ENCODE results near the gene EPS15. TPM values are rescaled to one million over a fixed set of nuclear protein-coding genes. Genes with fewer than 3 reads are reported as not detected.
A peak's percentile ranks its signal among the peaks of the same experiment; 100 is the strongest.

The EPS15 gene
- total RNA-seq, 2 donors from 2014 or later: 82.3 to 97.3 TPM

DNA sequence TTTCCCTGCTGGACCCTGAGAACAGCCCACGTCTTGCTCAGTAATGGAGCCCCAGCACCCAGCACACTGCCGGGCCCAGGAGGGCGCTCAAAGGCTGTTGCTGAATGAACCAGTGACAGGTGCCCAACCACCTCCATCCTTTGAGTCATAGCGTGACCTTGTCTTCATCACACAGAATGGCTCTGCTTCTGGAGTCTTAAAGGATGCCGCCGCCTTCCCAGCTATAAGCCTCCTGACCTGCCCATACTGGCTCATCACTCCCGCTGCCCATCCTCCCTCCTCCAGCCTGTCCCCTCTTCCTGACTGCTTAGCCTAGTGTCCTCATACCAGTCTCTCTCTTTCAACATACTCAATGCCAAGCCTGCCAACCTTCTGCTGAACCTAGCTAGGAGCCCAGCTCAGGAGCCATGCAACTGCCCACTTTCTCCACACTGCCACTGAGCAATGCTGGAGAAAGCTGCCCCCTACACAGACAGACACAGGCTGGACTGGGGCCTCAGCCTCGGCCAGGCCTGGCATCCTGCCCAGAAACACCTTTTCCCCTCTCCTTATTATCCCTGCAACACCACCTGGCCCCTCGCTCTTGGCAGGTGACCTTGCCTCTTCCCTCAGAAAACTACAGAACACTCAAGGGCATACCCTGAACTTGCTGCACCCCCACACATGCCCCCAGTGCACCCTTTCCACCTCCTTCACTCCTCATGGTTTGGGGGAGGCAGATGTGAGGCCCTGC, 202.8 kb downstream of the EPS15 start:
- Mint-ChIP-seq H3K36me3 (no peaks in the 10 kb centered on the region), H3K9me3 (no peaks in the 10 kb centered on the region), H3K27ac (no peak overlapping the region), H3K4me1 (ENCODE audit: low read depth in 2 of 2) (peaks cover 0 to 8% of the 10 kb centered on the region in 2 donors), H3K27me3 (no peaks in the 10 kb centered on the region), H3K4me3 (no peak overlapping the region)
- peak in 1 of 2 donors; percentile 21 for ATAC-seq
- no peak for DNase-seq (ENCODE audit: low spot score)

DNA sequence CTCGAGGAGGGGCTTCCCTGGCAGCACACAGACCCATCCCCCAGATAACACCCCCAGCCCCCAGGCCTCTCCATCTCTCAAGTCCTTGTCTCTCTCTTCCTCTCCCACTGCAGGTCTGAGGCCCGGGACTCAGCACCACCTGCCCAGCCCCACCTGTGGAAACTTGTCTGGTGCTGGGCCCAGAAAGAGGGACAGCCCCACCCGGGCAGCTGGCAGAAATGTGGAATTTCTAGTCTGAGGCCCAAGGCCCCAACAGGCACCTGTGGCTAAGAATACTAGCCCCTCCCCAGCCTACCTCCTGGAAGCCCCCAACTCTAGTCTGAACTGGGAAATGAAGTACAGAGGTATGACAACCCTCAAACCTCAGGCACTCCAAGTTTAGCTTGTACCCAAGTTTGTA, 204.1 kb downstream of the EPS15 start:
- Mint-ChIP-seq H3K27ac (peak overlapping the region in 1 of 2 donors; percentile 73), H3K4me3 (no peak overlapping the region), H3K4me1 (ENCODE audit: low read depth in 2 of 2) (peaks cover 0 to 8% of the 10 kb centered on the region in 2 donors), H3K36me3 (no peaks in the 10 kb centered on the region), H3K27me3 (no peaks in the 10 kb centered on the region), H3K9me3 (no peaks in the 10 kb centered on the region)
- ATAC-seq (no peak), DNase-seq (ENCODE audit: low spot score) (no peak)

DNA sequence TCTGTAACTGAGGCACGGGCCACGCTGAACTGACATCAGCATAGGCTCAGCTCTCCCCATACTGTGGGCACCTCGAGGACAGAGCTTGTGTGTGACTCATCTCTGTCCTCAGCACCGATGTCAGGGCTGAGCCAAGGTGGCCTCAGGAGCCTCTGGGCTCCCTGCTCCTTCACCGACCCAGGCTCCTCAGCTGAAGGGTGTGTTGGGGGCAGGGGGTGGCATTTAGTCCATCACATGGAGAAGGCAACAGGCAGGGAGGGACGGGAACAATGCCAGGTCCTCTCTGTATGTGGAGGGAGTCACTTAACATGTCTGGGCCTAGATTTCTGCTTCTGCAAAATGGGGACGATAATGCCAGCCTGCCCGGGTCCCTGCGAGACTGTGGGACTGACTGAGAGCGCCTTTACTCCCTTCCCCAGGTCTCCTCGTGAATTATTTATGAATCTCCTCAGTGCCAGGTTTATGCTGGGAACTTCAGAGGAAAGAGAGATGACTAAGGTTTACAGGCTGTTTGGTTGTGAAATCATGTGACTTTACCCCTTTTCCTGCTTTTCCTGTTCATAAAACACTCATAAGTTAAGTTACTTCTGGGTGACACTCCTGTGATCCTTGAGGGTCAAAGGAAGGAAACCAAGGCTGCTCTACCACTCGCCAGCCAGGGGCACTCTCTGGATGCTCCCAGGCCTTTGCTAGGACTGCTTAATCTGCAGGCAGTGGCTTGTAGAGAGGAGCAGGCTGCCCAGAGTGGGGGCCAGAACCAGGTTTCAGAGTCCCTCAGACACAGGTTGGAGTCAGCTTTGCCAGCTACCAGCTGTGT, 204.9 kb downstream of the EPS15 start:
- H3K27me3 Mint-ChIP-seq: no peaks in the 10 kb centered on the region
- no peak for DNase-seq (ENCODE audit: low spot score)
- H3K4me1 Mint-ChIP-seq (ENCODE audit: low read depth in 2 of 2): peaks cover 0 to 8% of the 10 kb centered on the region in 2 donors
- peak; percentile 41 to 55 for ATAC-seq
- H3K27ac Mint-ChIP-seq: no peak overlapping the region
- H3K36me3 Mint-ChIP-seq: no peaks in the 10 kb centered on the region
- H3K9me3 Mint-ChIP-seq: no peaks in the 10 kb centered on the region
- no peak overlapping the region for H3K4me3 Mint-ChIP-seq

GRCh38 chr1:51313268-51313852, 205.7 kb downstream of the EPS15 start:
- H3K9me3 Mint-ChIP-seq: no peaks in the 10 kb centered on the region
- no peak for DNase-seq (ENCODE audit: low spot score)
- no peak for ATAC-seq
- H3K27ac Mint-ChIP-seq: no peak overlapping the region
- no peak overlapping the region for H3K4me3 Mint-ChIP-seq
- no peaks in the 10 kb centered on the region for H3K36me3 Mint-ChIP-seq
- peaks cover 0 to 8% of the 10 kb centered on the region in 2 donors for H3K4me1 Mint-ChIP-seq (ENCODE audit: low read depth in 2 of 2)
- no peaks in the 10 kb centered on the region for H3K27me3 Mint-ChIP-seq

GRCh38 chr1:51312718-51313117, 206.3 kb downstream of the EPS15 start:
- Mint-ChIP-seq H3K4me3 (no peak overlapping the region), H3K4me1 (ENCODE audit: low read depth in 2 of 2) (peaks cover 0 to 8% of the 10 kb centered on the region in 2 donors)

GRCh38 chr1:51311826-51312225, 207.2 kb downstream of the EPS15 start:
- Mint-ChIP-seq H3K36me3 (no peaks in the 10 kb centered on the region), H3K4me1 (ENCODE audit: low read depth in 2 of 2) (peaks cover 0 to 8% of the 10 kb centered on the region in 2 donors), H3K27ac (no peak overlapping the region), H3K27me3 (no peaks in the 10 kb centered on the region), H3K4me3 (no peak overlapping the region), H3K9me3 (no peaks in the 10 kb centered on the region)
- ATAC-seq (no peak), DNase-seq (ENCODE audit: low spot score) (no peak)

More at GRCh38 chr1:51312718-51313117, 206.3 kb downstream of the EPS15 start:
- Mint-ChIP-seq H3K9me3 (no peaks in the 10 kb centered on the region), H3K36me3 (no peaks in the 10 kb centered on the region), H3K27me3 (no peaks in the 10 kb centered on the region), H3K27ac (no peak overlapping the region)
- ATAC-seq: no peak
- no peak for DNase-seq (ENCODE audit: low spot score)

- no peak overlapping the region for H3K27ac Mint-ChIP-seq
- DNase-seq (ENCODE audit: low spot score) (no peak), ATAC-seq (peak in 1 of 2 donors; percentile 7)
- no peaks in the 10 kb centered on the region for H3K36me3 Mint-ChIP-seq
- H3K9me3 Mint-ChIP-seq: no peaks in the 10 kb centered on the region
- H3K27me3 Mint-ChIP-seq: no peaks in the 10 kb centered on the region
- no peak overlapping the region for H3K4me3 Mint-ChIP-seq
- peaks cover 0 to 6% of the 10 kb centered on the region in 2 donors for H3K4me1 Mint-ChIP-seq (ENCODE audit: low read depth in 2 of 2)
Observed at GRCh38 chr1:51310871-51311613, 208.0 kb downstream of the EPS15 start.

DNA sequence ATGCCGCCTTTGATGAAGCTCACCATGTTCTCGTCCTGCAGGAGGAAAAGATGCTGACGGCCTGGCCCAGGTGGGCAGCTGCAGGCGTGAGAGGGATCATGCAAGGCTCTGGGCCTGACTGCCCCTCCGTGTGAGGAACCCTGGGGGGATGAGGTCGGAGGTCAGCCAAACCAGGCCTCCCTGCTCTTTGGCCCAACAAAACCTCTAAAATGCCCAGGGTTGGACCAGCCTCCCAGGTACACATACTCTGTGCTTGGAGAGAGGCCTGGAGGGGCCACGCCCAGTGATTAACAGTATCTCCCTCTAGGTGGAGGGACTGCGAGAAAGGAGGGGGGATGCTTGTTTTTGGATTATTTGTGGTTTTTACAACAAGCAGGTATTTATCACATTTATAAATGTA, 209.8 kb downstream of the EPS15 start:
- Mint-ChIP-seq H3K9me3 (no peaks in the 10 kb centered on the region), H3K4me1 (ENCODE audit: low read depth in 2 of 2) (peaks cover 0 to 6% of the 10 kb centered on the region in 2 donors), H3K27me3 (no peaks in the 10 kb centered on the region), H3K27ac (no peak overlapping the region), H3K36me3 (no peaks in the 10 kb centered on the region), H3K4me3 (no peak overlapping the region)
- DNase-seq (ENCODE audit: low spot score) (no peak), ATAC-seq (no peak)

DNA sequence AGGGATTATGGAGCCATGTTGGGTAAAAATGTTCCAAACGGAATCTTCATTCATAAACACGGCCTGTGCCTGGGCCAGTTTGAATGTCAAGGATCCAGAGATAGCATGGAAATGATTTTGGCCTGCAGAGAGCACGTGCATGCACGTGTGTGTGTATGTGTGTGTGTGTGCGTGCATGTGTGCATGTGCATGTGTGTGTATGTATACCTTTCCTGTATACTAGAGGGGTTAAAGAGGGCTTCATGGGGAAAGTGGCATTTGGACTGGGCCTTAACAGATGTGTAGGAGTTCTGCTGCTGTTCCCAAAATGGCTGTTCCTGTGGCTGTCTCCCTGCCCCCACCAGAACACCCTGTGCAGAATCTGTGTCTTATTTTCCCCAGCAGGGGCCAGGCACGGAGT, 210.4 kb downstream of the EPS15 start:
- Mint-ChIP-seq H3K36me3 (no peaks in the 10 kb centered on the region), H3K4me1 (ENCODE audit: low read depth in 2 of 2) (peaks cover 0 to 5% of the 10 kb centered on the region in 2 donors), H3K27ac (no peak overlapping the region), H3K4me3 (no peak overlapping the region), H3K9me3 (no peaks in the 10 kb centered on the region), H3K27me3 (no peaks in the 10 kb centered on the region)
- no peak for ATAC-seq
- no peak for DNase-seq (ENCODE audit: low spot score)

DNA sequence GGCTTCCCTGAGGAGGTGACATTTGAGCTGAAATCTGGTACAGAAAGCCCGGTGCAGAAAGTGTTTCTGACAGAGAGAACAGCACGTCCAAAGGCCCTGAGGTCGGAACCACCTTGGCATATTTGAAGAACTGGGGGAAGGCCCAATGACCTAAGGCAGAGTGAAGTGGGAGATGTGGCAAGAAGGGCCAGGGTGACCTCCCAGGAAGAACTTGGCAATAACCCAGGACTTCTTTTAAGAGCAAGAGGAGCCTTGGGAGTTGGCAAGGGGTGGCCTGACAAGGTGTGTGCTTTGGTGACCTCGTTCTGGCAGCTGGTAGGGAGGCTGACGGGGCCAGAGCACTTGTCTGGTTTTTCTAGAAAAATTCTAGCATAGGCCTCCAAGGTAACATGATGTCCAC, 212.1 kb downstream of the EPS15 start:
- H3K27ac Mint-ChIP-seq: no peak overlapping the region
- H3K36me3 Mint-ChIP-seq: no peaks in the 10 kb centered on the region
- no peak overlapping the region for H3K4me3 Mint-ChIP-seq
- DNase-seq (ENCODE audit: low spot score) (no peak), ATAC-seq (no peak)
- no peaks in the 10 kb centered on the region for H3K27me3 Mint-ChIP-seq
- H3K4me1 Mint-ChIP-seq (ENCODE audit: low read depth in 2 of 2): peaks cover 0 to 3% of the 10 kb centered on the region in 2 donors
- no peaks in the 10 kb centered on the region for H3K9me3 Mint-ChIP-seq

DNA sequence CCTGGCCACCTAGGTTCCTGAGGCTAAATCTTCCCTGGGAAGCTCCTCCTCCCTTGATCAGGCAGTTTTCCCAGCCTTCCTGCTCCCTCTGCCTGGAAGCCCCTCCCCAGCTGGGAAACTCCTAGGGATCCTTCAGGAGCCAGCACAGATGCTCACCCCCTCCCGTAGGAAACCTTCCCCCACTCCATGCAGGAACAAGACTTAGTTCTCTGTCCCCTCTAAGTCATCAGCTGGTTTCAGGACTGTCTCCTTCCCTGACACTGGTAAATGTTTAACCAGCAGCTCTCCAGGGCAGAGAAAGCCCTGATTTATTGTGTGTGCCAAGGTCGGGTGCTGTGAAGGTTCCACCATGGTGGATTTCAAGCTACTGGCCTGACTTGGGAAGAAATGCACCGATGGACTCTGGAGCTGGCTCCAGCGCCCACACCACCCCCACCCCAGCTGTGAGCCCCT, 213.7 kb downstream of the EPS15 start:
- H3K27me3 Mint-ChIP-seq: no peaks in the 10 kb centered on the region
- ATAC-seq (no peak), DNase-seq (ENCODE audit: low spot score) (no peak)
- H3K27ac Mint-ChIP-seq: no peak overlapping the region
- H3K36me3 Mint-ChIP-seq: no peaks in the 10 kb centered on the region
- H3K4me3 Mint-ChIP-seq: no peak overlapping the region
- H3K4me1 Mint-ChIP-seq (ENCODE audit: low read depth in 2 of 2): peaks cover 0 to 3% of the 10 kb centered on the region in 2 donors
- H3K9me3 Mint-ChIP-seq: no peaks in the 10 kb centered on the region

GRCh38 chr1:51304360-51304759, 214.7 kb downstream of the EPS15 start:
- no peak overlapping the region for H3K4me3 Mint-ChIP-seq
- peaks cover 0 to 3% of the 10 kb centered on the region in 2 donors for H3K4me1 Mint-ChIP-seq (ENCODE audit: low read depth in 2 of 2)
- ATAC-seq (no peak), DNase-seq (ENCODE audit: low spot score) (no peak)
- H3K27ac Mint-ChIP-seq: peak overlapping the region in 1 of 2 donors; percentile 25
- no peaks in the 10 kb centered on the region for H3K9me3 Mint-ChIP-seq
- H3K36me3 Mint-ChIP-seq: no peaks in the 10 kb centered on the region
- H3K27me3 Mint-ChIP-seq: no peaks in the 10 kb centered on the region

All from natural killer cell treated with Interleukin-12 subunit alpha and Interleukin-12 subunit beta and Interleukin-15 and Interleukin-18, amount 100 ng/mL, for 72 hours (primary cell).